Keratinocyte (primary cell): ENCODE results near the gene FRY. TPM values are rescaled to one million over a fixed set of nuclear protein-coding genes. Genes with fewer than 3 reads are reported as not detected.

ENCODE experiments used
- DNase-seq: peaks from one replicate; pipeline ENCODE4 v3.0.0-alpha.2; 2011; ENCODE audit warnings: low read depth, missing footprints, low spot score
- FAIRE-seq: peaks from 2 replicates; lab custom pipeline; 2011; peaks lifted over from hg19 to GRCh38; lab: Jason Lieb, UNC
- H2AFZ ChIP-seq: 2 replicates; pipeline ENCODE4 v1.6.0; 2012; ENCODE audit warnings: low read length, control low read depth, inconsistent platforms; ENCODE audit not compliant: control insufficient read depth
- H3K27ac ChIP-seq: 2 replicates; pipeline ENCODE4 v1.5.1; 2011; ENCODE audit warnings: low read length; ENCODE audit not compliant: control insufficient read depth, insufficient read depth
- H3K27me3 ChIP-seq: 3 replicates; pipeline ENCODE4 v1.6.0; 2011; ENCODE audit warnings: low read length; ENCODE audit not compliant: control insufficient read depth, insufficient read depth; ENCODE audit errors: extremely low read depth
- H3K36me3 ChIP-seq, 2 experiments: 2 replicates in 1 of 2; 3 replicates in 1 of 2; pipeline ENCODE4 v1.5.1; 2011; ENCODE audit warnings: low read length in 2 of 2, mild to moderate bottlenecking in 1 of 2; ENCODE audit not compliant: control insufficient read depth in 2 of 2, insufficient read depth in 2 of 2; ENCODE audit errors: extremely low read depth in 1 of 2
- H3K4me1 ChIP-seq: 3 replicates; pipeline ENCODE4 v1.5.1; 2011; ENCODE audit warnings: low read length; ENCODE audit not compliant: control insufficient read depth, insufficient read depth; ENCODE audit errors: extremely low read depth
- H3K4me2 ChIP-seq: 3 replicates; pipeline ENCODE4 v1.6.0; 2011; ENCODE audit warnings: low read depth, low read length; ENCODE audit not compliant: control insufficient read depth, insufficient read depth; ENCODE audit errors: extremely low read depth
- H3K4me3 ChIP-seq, 3 experiments: fragments of 200-600 bp in 1 of 3; sonication (generic) in 1 of 3; 2 replicates in 2 of 3; 3 replicates in 1 of 3; pipeline ENCODE4 v1.5.1; 2011 to 2016; ENCODE audit warnings: low read length in 3 of 3, mild to moderate bottlenecking in 3 of 3, control low read depth in 2 of 3, inconsistent platforms in 1 of 3, low read depth in 1 of 3, mixed read lengths in 1 of 3, mixed run types in 1 of 3, moderate library complexity in 1 of 3; ENCODE audit not compliant: control insufficient read depth in 2 of 3, insufficient read depth in 2 of 3; ENCODE audit errors: extremely low read depth in 1 of 3
- H3K79me2 ChIP-seq: 2 replicates; pipeline ENCODE4 v1.6.0; 2012; ENCODE audit warnings: low read length; ENCODE audit not compliant: control insufficient read depth, insufficient read depth
- H3K9ac ChIP-seq: 3 replicates; pipeline ENCODE4 v1.6.0; 2011; ENCODE audit warnings: low read length; ENCODE audit not compliant: control insufficient read depth, insufficient read depth; ENCODE audit errors: extremely low read depth
- H3K9me1 ChIP-seq: 3 replicates; pipeline ENCODE4 v1.6.0; 2011; ENCODE audit warnings: low read length; ENCODE audit not compliant: control insufficient read depth, insufficient read depth; ENCODE audit errors: extremely low read depth
- H3K9me3 ChIP-seq: 2 replicates; pipeline ENCODE4 v1.5.1; 2012; ENCODE audit warnings: low read depth, low read length; ENCODE audit not compliant: control insufficient read depth
- H4K20me1 ChIP-seq: 3 replicates; pipeline ENCODE4 v1.6.0; 2011; ENCODE audit warnings: low read length; ENCODE audit not compliant: control insufficient read depth, insufficient read depth; ENCODE audit errors: extremely low read depth
- CTCF ChIP-seq, 3 experiments: IDR thresholded peaks in 1 of 3; conservative IDR thresholded peaks in 1 of 3; optimal IDR thresholded peaks in 1 of 3; 2 replicates in 2 of 3; 3 replicates in 1 of 3; pipeline versions ENCODE3 to v1.5.1; 2011; ENCODE audit warnings: low read length in 3 of 3, mild to moderate bottlenecking in 3 of 3, moderate library complexity in 2 of 3, control low read depth in 1 of 3, inconsistent platforms in 1 of 3; ENCODE audit not compliant: insufficient read depth in 2 of 3; ENCODE audit errors: extremely low read depth in 1 of 3
- EZH2 ChIP-seq: IDR thresholded peaks from one replicate; pipeline ENCODE4 v1.6.1; 2012; ENCODE audit warnings: inconsistent platforms, mild to moderate bottlenecking, low read length, moderate library complexity
- dilution Hi-C: fragments of 300-500 bp; cut with MboI; formaldehyde crosslinking; loops from one replicate; pipeline ENCODE4 v1.7.0; 2020; ENCODE audit warnings: low sequenced_read_pairs; ENCODE audit not compliant: extremely low pct_ligation_motif_present
- polyA plus RNA-seq, 5 experiments: library from polyadenylated mRNA; depleted of rRNA in 3 of 5; stranded (reverse) in 3 of 5; stranded (forward) in 1 of 5; unstranded in 1 of 5; fragments of >200 nt; gene quantifications; 1 replicate in 1 of 5; 2 replicates in 3 of 5; 3 replicates in 1 of 5; pipeline versions ENCODE4 v1.2.1 to v1.2.3, GENCODE V29; 2011 to 2012; ENCODE audit warnings: missing spikeins in 2 of 5, low read depth in 1 of 5, low replicate concordance in 1 of 5

The FRY gene
- polyA plus RNA-seq, 1 donor (not counting 4 experiments of a cell fraction or from before 2014, with no cell fraction given) = 0.80 TPM

- no peak overlapping the region for H3K9ac ChIP-seq
- H2AFZ ChIP-seq = no peak overlapping the region
- DNase-seq (no peak), FAIRE-seq (no peak)
- no peak overlapping the region for H3K27ac ChIP-seq
- no peaks in the 10 kb centered on the region for H3K79me2 ChIP-seq
- H3K4me2 ChIP-seq = no peak overlapping the region
- no peaks in the 10 kb centered on the region for H3K27me3 ChIP-seq
- TF ChIP-seq EZH2 (no peak), CTCF (optimal IDR thresholded peaks at IDR 0.05 in 1 of 3, IDR thresholded peaks at IDR 0.05 in 1 of 3, conservative IDR thresholded peaks at IDR 0.05 in 1 of 3; ENCODE audit: extremely low read depth in 1 of 3, insufficient read depth in 2 of 3, low read length in 3 of 3) (no peak)
- H3K4me3 ChIP-seq = no peak overlapping the region
- no peaks in the 10 kb centered on the region for H4K20me1 ChIP-seq
- no peaks in the 10 kb centered on the region for H3K9me3 ChIP-seq
- dilution Hi-C loops = no loop called here
- H3K4me1 ChIP-seq = no peaks in the 10 kb centered on the region
- H3K9me1 ChIP-seq = no peaks in the 10 kb centered on the region
- H3K36me3 ChIP-seq = no peaks in the 10 kb centered on the region
Observed at GRCh38 chr13:32247887-32248286, 216.3 kb downstream of the FRY start.

GRCh38 chr13:32248801-32249200, 217.2 kb downstream of the FRY start:
- Histone ChIP-seq H4K20me1 (no peaks in the 10 kb centered on the region), H3K9ac (no peak overlapping the region), H2AFZ (no peak overlapping the region), H3K36me3 (no peaks in the 10 kb centered on the region), H3K4me2 (no peak overlapping the region), H3K4me3 (no peak overlapping the region), H3K27ac (no peak overlapping the region), H3K9me3 (no peaks in the 10 kb centered on the region), H3K4me1 (no peaks in the 10 kb centered on the region), H3K27me3 (no peaks in the 10 kb centered on the region), H3K79me2 (no peaks in the 10 kb centered on the region), H3K9me1 (no peaks in the 10 kb centered on the region)
- TF ChIP-seq CTCF (optimal IDR thresholded peaks at IDR 0.05 in 1 of 3, IDR thresholded peaks at IDR 0.05 in 1 of 3, conservative IDR thresholded peaks at IDR 0.05 in 1 of 3; ENCODE audit: extremely low read depth in 1 of 3, insufficient read depth in 2 of 3, low read length in 3 of 3) = no peak
- no peak for TF ChIP-seq EZH2
- no peak for FAIRE-seq
- DNase-seq = no peak
- dilution Hi-C loops = no loop called here
